MG63 (cell line): ENCODE results near the gene GPX7. TPM values are rescaled to one million over a fixed set of nuclear protein-coding genes. Genes with fewer than 3 reads are reported as not detected.

Source experiments
- DNase-seq: peaks from one replicate; pipeline ENCODE4 v3.0.0-alpha.2; 2020
- H3K27me3 ChIP-seq: fragments of 250-450 bp; sonication (Bioruptor Pico); 2 replicates; pipeline ENCODE4 v1.5.1; 2020; ENCODE audit warnings: mild to moderate bottlenecking, moderate library complexity
- H3K36me3 ChIP-seq: fragments of 250-450 bp; sonication (Bioruptor Pico); 2 replicates; pipeline ENCODE4 v1.5.1; 2020; ENCODE audit warnings: mild to moderate bottlenecking, moderate library complexity
- H3K4me3 ChIP-seq: fragments of 250-450 bp; sonication (Bioruptor Pico); 2 replicates; pipeline ENCODE4 v1.5.1; 2020; ENCODE audit warnings: mild to moderate bottlenecking, moderate library complexity
- H3K9me3 ChIP-seq: fragments of 250-450 bp; sonication (Bioruptor Pico); 2 replicates; pipeline ENCODE4 v1.5.1; 2020; ENCODE audit warnings: mild to moderate bottlenecking, moderate library complexity
- total RNA-seq: library from RNA; depleted of rRNA; stranded (reverse); fragments of >200 nt; shearing (Covaris generic); gene quantifications from 2 replicates; pipeline ENCODE4 v1.2.3, GENCODE V29; 2014; ENCODE audit warnings: low replicate concordance; rRNA removed

The GPX7 gene
- 21.2 and 22.5 TPM in 2 replicates for total RNA-seq

GRCh38 chr1:52601991-52602855 is at the start of gene GPX7:
Gene GPX7 (plus strand): TSS chr1:52602371. CDS start chr1:52602410, 39 bp downstream.
- H3K4me3 ChIP-seq: peak within 1 kb of the TSS; percentile 45
- no peaks in the 10 kb centered on the region for H3K9me3 ChIP-seq
- DNase-seq: peak; percentile 38
- no peaks in the 10 kb centered on the region for H3K27me3 ChIP-seq
- H3K36me3 ChIP-seq: no peaks in the 10 kb centered on the region

DNA sequence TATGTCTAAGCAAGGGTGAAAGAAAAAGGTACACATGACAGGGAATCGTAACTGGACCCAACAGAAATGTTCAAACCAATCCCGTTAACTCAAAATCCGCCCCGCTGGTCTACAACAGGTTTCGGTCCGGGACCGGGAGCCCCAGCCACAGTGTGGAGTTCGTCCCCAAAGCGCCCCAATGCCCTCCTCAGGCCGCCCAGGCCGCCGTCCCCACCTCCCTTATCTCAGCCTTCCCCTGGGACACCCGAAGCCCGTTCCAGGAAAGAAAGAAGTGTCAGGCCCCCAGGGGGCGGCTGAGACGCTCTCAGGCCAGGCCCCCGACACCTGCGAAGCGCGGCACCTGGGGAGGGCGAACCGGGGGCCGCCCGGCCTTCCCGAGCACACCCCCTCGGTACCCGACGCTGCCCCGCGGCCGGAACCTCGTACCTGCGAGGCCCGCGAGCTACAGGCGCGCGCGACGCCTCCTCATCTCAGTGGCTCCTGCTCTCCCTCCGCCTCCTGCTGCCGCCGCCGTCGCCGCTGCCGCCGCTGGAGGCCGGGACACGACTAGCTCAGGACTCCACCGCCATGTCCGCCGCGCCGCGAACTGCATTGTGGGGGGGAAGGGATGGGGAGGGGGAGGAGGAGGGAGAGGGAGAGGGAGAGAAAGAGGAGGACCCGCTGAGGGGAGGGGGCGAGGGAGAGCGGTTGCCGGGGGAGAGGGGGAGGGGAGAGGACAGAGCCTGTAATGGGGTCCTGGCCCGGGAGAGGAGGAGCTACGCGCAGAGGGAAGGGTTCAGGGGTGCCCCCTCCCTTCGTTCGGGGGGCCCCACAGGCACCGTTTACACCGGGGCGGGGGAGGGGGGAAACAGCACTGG is 49.4 kb upstream of the GPX7 start, which contains the start of gene TUT4:
Gene TUT4, minus strand, starts transcription at position 588 of the 857 bp plus-strand sequence. CDS start 26,812 bp downstream, outside the sequence.
- Histone ChIP-seq H3K27me3 (no peaks in the 10 kb centered on the region), H3K4me3 (peak within 1 kb of the TSS; percentile 94), H3K36me3 (no peaks in the 10 kb centered on the region), H3K9me3 (no peaks in the 10 kb centered on the region)
- peak; percentile 76 for DNase-seq

DNA sequence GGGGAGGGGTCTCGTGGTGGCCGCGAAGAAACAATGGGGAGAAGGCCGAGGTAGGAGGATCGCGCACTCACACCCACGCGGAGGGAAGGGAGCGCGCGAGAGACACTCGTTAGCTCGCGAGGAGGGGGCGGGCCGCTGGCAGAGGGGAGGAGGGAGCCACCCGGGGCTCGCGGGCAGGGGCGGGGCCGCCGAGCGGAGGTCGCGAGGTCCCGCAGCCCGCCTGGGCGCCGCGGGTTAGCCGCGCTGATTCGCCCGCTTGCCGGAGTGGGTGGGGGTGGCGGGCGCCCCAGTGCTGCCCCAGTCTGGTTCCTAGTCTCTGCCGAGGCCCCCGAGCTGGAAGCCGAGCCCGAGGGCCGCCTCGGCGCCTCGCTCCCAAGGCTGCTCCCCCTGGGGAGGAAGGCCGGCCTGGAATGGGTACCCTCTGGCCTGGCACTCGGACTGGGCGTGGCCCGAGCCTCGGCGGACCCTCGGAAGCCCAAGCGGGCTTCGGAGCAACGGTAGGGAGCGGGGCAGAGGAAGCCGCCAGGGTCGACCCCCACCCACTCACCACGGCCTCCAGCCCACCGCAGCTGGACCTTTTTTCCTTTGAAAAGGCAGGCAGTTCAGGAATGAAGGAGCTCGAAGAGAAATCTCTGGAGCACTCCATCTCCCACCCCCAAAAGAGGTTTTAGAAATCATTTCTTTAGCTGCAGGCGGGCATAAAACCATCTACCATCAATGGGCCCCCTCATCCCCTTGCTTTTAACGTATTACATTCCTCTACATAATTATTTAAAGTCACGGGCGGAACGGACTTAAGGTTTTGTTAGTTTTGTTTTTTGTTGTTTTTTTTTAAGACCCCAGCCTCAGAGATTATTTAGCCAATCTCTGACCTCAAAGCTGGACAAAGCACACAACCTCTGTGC is 48.6 kb upstream of the GPX7 start:
- peak; percentile 95 for DNase-seq
- peak overlapping the region; percentile 94 for H3K4me3 ChIP-seq
- no peaks in the 10 kb centered on the region for H3K27me3 ChIP-seq
- no peaks in the 10 kb centered on the region for H3K36me3 ChIP-seq
- no peaks in the 10 kb centered on the region for H3K9me3 ChIP-seq

DNA sequence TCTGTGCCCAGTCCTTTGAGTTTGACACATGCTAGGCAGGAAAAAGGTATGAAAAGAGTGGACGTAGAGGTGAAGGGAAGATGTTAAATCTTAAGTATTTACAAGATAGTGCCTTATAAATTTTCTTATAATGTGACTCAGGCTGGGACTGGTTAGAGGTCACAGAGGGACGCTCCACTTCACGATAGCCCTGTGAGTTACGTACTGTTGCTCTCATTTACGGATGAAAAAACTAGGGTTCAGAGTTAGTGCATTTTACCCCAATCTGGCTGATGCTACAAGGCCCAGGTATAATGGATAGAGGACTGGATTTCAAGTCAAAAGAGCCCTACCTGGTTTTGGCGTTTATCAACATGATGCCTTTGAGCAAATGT is 47.9 kb upstream of the GPX7 start:
- peak overlapping the region; percentile 94 for H3K4me3 ChIP-seq
- no peaks in the 10 kb centered on the region for H3K27me3 ChIP-seq
- no peaks in the 10 kb centered on the region for H3K9me3 ChIP-seq
- DNase-seq: no peak
- H3K36me3 ChIP-seq: no peaks in the 10 kb centered on the region

DNA sequence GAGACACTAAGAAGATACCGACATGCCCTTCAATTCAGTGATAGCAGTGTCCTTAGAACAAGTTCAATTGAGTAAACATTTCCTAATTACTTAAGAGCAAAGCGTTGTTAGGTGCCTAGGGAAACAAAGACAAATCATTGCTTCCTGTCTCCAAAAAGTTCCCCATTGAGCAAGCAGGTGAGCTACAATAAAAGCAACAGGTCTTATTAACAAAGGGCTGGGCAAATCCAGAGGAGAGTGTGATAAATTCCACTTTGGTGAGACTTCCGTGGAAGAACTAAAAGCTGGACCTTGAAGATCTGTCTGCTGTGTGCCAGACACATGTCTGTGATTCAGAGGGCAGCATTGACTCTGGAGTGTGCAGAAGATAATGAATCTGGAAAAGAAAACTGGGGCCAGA is 47.4 kb upstream of the GPX7 start:
- DNase-seq: no peak
- Histone ChIP-seq H3K36me3 (no peaks in the 10 kb centered on the region), H3K27me3 (no peaks in the 10 kb centered on the region), H3K9me3 (no peaks in the 10 kb centered on the region), H3K4me3 (no peak overlapping the region)

- Histone ChIP-seq H3K27me3 (no peaks in the 10 kb centered on the region), H3K4me3 (no peak overlapping the region), H3K9me3 (no peaks in the 10 kb centered on the region), H3K36me3 (no peaks in the 10 kb centered on the region)
- DNase-seq: no peak
Measured at GRCh38 chr1:52556641-52557360, 45.4 kb upstream of the GPX7 start.

DNA sequence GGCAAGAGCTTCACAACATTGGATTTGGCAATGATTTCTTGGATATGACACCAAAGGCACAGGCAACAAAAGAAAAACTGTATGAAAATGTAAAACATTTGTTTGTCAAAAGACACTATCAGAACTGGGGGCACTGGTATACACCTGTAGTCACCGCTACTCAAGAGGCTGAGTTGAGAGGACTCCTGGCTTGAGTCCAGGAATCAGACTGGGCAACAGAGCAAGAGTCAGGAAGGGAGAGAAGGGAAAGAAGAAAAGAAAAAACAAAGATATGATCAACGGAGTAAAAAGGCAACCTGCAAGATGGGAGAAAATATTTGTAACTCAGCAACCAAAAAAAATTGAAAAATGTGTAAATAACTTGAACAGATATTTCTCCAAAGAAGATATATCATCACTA is 43.2 kb upstream of the GPX7 start:
- no peaks in the 10 kb centered on the region for H3K36me3 ChIP-seq
- DNase-seq: no peak
- H3K4me3 ChIP-seq: no peak overlapping the region
- no peaks in the 10 kb centered on the region for H3K27me3 ChIP-seq
- no peaks in the 10 kb centered on the region for H3K9me3 ChIP-seq

GRCh38 chr1:52559875-52560274 is 42.3 kb upstream of the GPX7 start:
- Histone ChIP-seq H3K27me3 (no peaks in the 10 kb centered on the region), H3K36me3 (no peaks in the 10 kb centered on the region), H3K4me3 (no peak overlapping the region), H3K9me3 (no peaks in the 10 kb centered on the region)
- DNase-seq: no peak

GRCh38 chr1:52562766-52563165 is 39.4 kb upstream of the GPX7 start:
- Histone ChIP-seq H3K9me3 (no peaks in the 10 kb centered on the region), H3K36me3 (no peaks in the 10 kb centered on the region), H3K27me3 (no peaks in the 10 kb centered on the region), H3K4me3 (no peak overlapping the region)
- DNase-seq: no peak

- no peaks in the 10 kb centered on the region for H3K27me3 ChIP-seq
- no peaks in the 10 kb centered on the region for H3K36me3 ChIP-seq
- H3K9me3 ChIP-seq: peaks cover 5% of the 10 kb centered on the region
- no peak for DNase-seq
- no peak overlapping the region for H3K4me3 ChIP-seq
Measured at GRCh38 chr1:52567943-52568342, 34.2 kb upstream of the GPX7 start.

DNA sequence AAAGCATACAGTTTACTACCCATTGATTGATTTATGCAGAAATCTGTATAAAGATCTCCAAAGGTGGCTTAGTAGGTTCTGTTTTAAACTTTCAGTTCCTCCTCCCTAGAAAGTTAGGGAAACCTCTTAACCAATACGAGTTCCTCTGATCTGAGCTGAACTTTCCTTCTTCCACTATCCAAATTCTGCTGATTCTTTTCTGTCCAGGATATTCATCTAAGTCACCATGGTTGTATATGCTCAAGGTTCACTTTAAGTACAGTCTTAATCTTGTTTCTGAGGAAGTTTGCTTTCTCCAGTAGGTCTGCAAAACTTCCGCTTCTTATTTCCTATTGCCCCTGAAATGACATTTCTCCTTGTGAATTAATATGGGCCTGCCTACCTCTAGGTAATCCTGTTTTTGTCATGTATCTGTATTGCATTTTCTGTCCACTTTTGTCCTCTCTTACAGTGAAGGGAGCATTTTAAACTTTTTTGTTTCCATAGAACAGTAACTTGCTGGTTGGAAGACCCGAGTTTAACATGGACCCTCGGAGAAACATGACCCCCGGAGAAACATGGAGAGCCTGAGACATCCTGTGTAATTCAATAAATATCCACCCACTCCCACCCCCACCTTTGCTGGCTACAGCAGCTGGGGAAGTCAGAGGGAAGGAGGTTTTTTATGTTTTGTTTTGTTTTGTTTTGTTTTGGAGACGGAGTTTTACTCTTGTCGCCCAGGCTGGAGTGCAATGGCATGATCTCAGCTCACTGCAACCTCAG is 32.5 kb upstream of the GPX7 start:
- peaks cover 5% of the 10 kb centered on the region for H3K9me3 ChIP-seq
- H3K36me3 ChIP-seq: no peaks in the 10 kb centered on the region
- no peak overlapping the region for H3K4me3 ChIP-seq
- H3K27me3 ChIP-seq: no peaks in the 10 kb centered on the region
- DNase-seq: no peak

DNA sequence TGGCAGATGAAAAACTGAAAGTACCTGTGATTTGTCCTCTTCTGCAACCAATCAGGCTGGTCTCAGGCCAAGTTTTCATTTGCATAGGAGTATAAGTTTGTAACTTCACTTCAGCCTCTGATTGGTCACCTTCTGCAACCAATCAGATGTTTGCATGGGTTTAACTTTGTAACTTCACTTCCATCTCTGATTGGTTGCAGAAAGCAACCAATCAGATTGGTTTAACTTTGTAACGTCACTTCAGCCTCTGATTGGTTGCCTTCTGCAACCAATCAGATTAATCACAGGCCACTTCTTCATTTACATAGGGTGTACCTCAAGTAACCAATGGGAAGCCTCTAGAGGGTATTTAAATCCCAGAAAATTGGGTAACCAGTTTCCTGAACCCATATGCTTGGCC is 30.4 kb upstream of the GPX7 start:
- DNase-seq: no peak
- no peaks in the 10 kb centered on the region for H3K27me3 ChIP-seq
- peaks cover 5% of the 10 kb centered on the region for H3K9me3 ChIP-seq
- no peak overlapping the region for H3K4me3 ChIP-seq
- no peaks in the 10 kb centered on the region for H3K36me3 ChIP-seq

DNA sequence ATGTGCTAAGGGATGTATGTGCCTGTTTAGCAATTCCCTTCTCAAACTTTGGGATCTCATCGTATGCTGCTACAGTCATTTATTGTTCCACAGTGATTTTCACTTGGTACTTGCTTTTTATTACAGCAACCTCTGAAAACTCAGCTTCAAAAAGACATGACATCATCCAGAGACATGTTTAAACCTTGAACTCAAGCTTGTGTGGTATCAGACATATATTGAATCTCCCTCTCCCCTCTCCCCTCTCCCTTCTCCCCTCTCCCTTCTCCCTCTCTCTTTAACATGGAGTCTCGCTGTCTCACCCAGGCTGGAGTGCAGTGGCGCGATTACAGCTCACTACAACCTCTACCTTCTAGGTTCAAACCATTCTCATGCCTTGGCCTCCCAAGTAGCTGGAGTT is 29.8 kb upstream of the GPX7 start:
- Histone ChIP-seq H3K4me3 (no peak overlapping the region), H3K9me3 (peaks cover 5% of the 10 kb centered on the region), H3K36me3 (no peaks in the 10 kb centered on the region), H3K27me3 (no peaks in the 10 kb centered on the region)
- no peak for DNase-seq

GRCh38 chr1:52574594-52574993 is 27.6 kb upstream of the GPX7 start:
- Histone ChIP-seq H3K9me3 (peaks cover 5% of the 10 kb centered on the region), H3K36me3 (no peaks in the 10 kb centered on the region), H3K27me3 (no peaks in the 10 kb centered on the region), H3K4me3 (no peak overlapping the region)
- DNase-seq: peak; percentile 61

- no peaks in the 10 kb centered on the region for H3K36me3 ChIP-seq
Measured at GRCh38 chr1:52576074-52576473, 26.1 kb upstream of the GPX7 start.

More at GRCh38 chr1:52576074-52576473, 26.1 kb upstream of the GPX7 start:
- peaks cover 5% of the 10 kb centered on the region for H3K9me3 ChIP-seq
- no peaks in the 10 kb centered on the region for H3K27me3 ChIP-seq
- DNase-seq: no peak
- no peak overlapping the region for H3K4me3 ChIP-seq
